Measurements from ENCODE around the gene GUCD1. TPM values are rescaled to one million over a fixed set of nuclear protein-coding genes. Genes with fewer than 3 reads are reported as not detected.

The GUCD1 gene
- total and polyA plus RNA-seq, 9 of the 15 experiments (the other 6 are each of a cell fraction or from before 2014, with no cell fraction given): 31.5 to 67.8 (median 50.3) TPM

DNA sequence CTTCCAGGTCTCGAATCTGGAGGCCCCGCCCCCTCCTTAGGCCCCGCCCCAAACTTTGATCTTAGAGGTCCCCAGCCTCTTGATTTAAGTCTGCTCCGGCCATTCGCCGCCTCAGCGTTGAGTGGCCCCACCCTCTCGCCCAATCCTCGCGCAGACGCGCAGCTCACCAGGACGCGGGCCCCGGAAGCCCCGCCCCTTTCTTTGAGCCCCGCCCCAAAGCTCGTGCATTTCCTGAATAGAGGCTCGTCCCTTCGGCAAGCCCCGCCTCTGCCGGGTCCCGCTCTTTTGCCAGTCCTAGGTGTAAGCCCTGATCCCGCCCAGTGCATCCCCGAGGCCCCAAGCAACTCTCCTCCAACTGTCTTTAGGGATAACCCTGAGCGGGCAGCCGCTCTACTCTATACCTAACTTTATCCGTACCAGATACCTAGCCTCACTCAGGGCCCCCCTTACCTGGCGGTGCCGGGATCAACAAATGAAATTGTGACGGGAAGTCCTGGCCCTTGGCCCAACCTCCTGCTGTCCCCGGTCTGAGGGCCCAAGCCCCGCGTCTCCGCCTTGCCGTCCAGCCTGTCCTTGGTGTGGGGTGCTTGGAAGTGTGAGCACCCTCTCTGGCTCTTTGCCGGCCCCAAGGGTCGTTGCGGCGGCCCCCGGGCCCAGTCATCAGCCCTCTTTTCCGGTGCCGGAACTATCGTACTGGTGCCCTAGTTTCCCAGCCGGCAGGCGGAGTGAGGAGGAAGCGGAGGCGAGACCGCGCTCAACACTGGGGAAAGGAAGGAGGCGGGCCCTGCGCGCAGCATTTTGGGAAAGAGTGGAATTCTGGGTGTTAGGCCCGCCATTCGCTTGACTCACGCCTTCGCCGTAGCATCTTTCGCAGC is 464 bp upstream of the GUCD1 start, which contains the start of gene SNRPD3 (continued):
- TF ChIP-seq, protein P1, sequence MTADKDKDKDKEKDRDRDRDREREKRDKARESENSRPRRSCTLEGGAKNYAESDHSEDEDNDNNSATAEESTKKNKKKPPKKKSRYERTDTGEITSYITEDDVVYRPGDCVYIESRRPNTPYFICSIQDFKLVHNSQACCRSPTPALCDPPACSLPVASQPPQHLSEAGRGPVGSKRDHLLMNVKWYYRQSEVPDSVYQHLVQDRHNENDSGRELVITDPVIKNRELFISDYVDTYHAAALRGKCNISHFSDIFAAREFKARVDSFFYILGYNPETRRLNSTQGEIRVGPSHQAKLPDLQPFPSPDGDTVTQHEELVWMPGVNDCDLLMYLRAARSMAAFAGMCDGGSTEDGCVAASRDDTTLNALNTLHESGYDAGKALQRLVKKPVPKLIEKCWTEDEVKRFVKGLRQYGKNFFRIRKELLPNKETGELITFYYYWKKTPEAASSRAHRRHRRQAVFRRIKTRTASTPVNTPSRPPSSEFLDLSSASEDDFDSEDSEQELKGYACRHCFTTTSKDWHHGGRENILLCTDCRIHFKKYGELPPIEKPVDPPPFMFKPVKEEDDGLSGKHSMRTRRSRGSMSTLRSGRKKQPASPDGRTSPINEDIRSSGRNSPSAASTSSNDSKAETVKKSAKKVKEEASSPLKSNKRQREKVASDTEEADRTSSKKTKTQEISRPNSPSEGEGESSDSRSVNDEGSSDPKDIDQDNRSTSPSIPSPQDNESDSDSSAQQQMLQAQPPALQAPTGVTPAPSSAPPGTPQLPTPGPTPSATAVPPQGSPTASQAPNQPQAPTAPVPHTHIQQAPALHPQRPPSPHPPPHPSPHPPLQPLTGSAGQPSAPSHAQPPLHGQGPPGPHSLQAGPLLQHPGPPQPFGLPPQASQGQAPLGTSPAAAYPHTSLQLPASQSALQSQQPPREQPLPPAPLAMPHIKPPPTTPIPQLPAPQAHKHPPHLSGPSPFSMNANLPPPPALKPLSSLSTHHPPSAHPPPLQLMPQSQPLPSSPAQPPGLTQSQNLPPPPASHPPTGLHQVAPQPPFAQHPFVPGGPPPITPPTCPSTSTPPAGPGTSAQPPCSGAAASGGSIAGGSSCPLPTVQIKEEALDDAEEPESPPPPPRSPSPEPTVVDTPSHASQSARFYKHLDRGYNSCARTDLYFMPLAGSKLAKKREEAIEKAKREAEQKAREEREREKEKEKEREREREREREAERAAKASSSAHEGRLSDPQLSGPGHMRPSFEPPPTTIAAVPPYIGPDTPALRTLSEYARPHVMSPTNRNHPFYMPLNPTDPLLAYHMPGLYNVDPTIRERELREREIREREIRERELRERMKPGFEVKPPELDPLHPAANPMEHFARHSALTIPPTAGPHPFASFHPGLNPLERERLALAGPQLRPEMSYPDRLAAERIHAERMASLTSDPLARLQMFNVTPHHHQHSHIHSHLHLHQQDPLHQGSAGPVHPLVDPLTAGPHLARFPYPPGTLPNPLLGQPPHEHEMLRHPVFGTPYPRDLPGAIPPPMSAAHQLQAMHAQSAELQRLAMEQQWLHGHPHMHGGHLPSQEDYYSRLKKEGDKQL (CRISPR knock-in tag; IDR thresholded peaks at IDR 0.05; ENCODE audit: borderline replicate concordance): no peak
- TF ChIP-seq FOXK2 (conservative IDR thresholded peaks at IDR 0.05 in 1 of 2, IDR thresholded peaks at IDR 0.05 in 1 of 2; ENCODE audit: low read depth in 2 of 2) (peak; percentile 63 to 74; a peak in 2 of 4 replicates), CBX3 (IDR thresholded peaks at IDR 0.05; ENCODE audit: borderline replicate concordance in 1 of 2, low read length in 2 of 2) (peak in 1 of 2 experiments; percentile 61; a peak in 1 of 3 replicates), ZNF561 (CRISPR knock-in tag; conservative IDR thresholded peaks at IDR 0.05) (no peak), NCOA2 (IDR thresholded peaks at IDR 0.05; ENCODE audit: partially characterized antibody in 2 of 2) (no peak), ZNF830 (CRISPR knock-in tag; IDR thresholded peaks at IDR 0.05) (0 out of 2 replicates have a peak, but pooled peaks have one; percentile 26), ZNF224 (CRISPR knock-in tag; IDR thresholded peaks at IDR 0.05) (no peak), HMBOX1 (IDR thresholded peaks at IDR 0.05) (no peak), XRCC3 (IDR thresholded peaks at IDR 0.05) (no peak), MEF2A (IDR thresholded peaks at IDR 0.05; ENCODE audit: control insufficient read depth, low read depth, low read length) (no peak), FIP1L1 (IDR thresholded peaks at IDR 0.05; ENCODE audit: low read depth, low read length, poor library complexity, severe bottlenecking) (no peak), MLLT1 (IDR thresholded peaks at IDR 0.05) (no peak), LEF1 (IDR thresholded peaks at IDR 0.05) (peak; percentile 50; the same call in 1 of the 2 replicates), ZNF785 (CRISPR knock-in tag; IDR thresholded peaks at IDR 0.05) (no peak)
- TF ChIP-seq, protein P2, sequence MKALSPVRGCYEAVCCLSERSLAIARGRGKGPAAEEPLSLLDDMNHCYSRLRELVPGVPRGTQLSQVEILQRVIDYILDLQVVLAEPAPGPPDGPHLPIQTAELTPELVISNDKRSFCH (CRISPR knock-in tag; IDR thresholded peaks at IDR 0.05): no peak
- TF ChIP-seq, protein P2 (tag; IDR thresholded peaks at IDR 0.05): peak; percentile 84
- TF ChIP-seq, protein P3, sequence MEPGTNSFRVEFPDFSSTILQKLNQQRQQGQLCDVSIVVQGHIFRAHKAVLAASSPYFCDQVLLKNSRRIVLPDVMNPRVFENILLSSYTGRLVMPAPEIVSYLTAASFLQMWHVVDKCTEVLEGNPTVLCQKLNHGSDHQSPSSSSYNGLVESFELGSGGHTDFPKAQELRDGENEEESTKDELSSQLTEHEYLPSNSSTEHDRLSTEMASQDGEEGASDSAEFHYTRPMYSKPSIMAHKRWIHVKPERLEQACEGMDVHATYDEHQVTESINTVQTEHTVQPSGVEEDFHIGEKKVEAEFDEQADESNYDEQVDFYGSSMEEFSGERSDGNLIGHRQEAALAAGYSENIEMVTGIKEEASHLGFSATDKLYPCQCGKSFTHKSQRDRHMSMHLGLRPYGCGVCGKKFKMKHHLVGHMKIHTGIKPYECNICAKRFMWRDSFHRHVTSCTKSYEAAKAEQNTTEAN (CRISPR knock-in tag; IDR thresholded peaks at IDR 0.05): no peak
